GM19452 (cell line): ENCODE results near the gene KIF20B.
"Not testable (repeated sequence)": the region's sequence is repeated elsewhere in the genome, so short reads cannot be mapped to it uniquely, and the experiment has no call there.

Source experiments
- ATAC-seq: cut with Tn5 transposase; IDR thresholded peaks from one replicate; pipeline ENCODE4 v1.9.1; 2021; ENCODE audit not compliant: unreplicated experiment

KIF20B gene

GRCh38 chr10:89776665-89777064 is 75.3 kb downstream of the KIF20B start:
- no peak for ATAC-seq

GRCh38 chr10:89782470-89782869 is 81.1 kb downstream of the KIF20B start:
- no peak for ATAC-seq

GRCh38 chr10:89783406-89783805 is 82.0 kb downstream of the KIF20B start:
- ATAC-seq = no peak

- no peak for ATAC-seq
These were observed 83.7 kb downstream of the KIF20B start for GRCh38 chr10:89785095-89785494.

- no peak for ATAC-seq
These were observed 87.9 kb downstream of the KIF20B start for GRCh38 chr10:89789188-89789877.

GRCh38 chr10:89792187-89792586 is 90.8 kb downstream of the KIF20B start:
- no peak for ATAC-seq

GRCh38 chr10:89793649-89794254 is 92.4 kb downstream of the KIF20B start:
- ATAC-seq = no peak

- ATAC-seq = no peak
These were observed 94.5 kb downstream of the KIF20B start for GRCh38 chr10:89795840-89796239.

GRCh38 chr10:89798092-89798491 is 96.7 kb downstream of the KIF20B start:
- no peak for ATAC-seq

GRCh38 chr10:89799573-89799972 is 98.2 kb downstream of the KIF20B start:
- no peak for ATAC-seq

GRCh38 chr10:89805599-89806013 is 104.2 kb downstream of the KIF20B start:
- peak; percentile 95 for ATAC-seq

GRCh38 chr10:89808842-89809241 is 107.5 kb downstream of the KIF20B start:
- no peak for ATAC-seq

GRCh38 chr10:89809766-89810165 is 108.4 kb downstream of the KIF20B start:
- ATAC-seq = no peak

GRCh38 chr10:89810908-89811525 is 109.6 kb downstream of the KIF20B start:
- no peak for ATAC-seq

- ATAC-seq = no peak
These were observed 112.2 kb downstream of the KIF20B start for GRCh38 chr10:89813546-89813945.

GRCh38 chr10:89814278-89814677 is 112.9 kb downstream of the KIF20B start:
- ATAC-seq = no peak

GRCh38 chr10:89815049-89815853 is 113.9 kb downstream of the KIF20B start:
- ATAC-seq = no peak

GRCh38 chr10:89819008-89819407 is 117.6 kb downstream of the KIF20B start:
- ATAC-seq = not testable (repeated sequence)
